Measurements from ENCODE around the gene KAZN. TPM values are rescaled to one million over a fixed set of nuclear protein-coding genes. Genes with fewer than 3 reads are reported as not detected.

The KAZN gene
- total RNA-seq, 2 donors from 2014 or later, result 0.46 to 0.58 TPM

DNA sequence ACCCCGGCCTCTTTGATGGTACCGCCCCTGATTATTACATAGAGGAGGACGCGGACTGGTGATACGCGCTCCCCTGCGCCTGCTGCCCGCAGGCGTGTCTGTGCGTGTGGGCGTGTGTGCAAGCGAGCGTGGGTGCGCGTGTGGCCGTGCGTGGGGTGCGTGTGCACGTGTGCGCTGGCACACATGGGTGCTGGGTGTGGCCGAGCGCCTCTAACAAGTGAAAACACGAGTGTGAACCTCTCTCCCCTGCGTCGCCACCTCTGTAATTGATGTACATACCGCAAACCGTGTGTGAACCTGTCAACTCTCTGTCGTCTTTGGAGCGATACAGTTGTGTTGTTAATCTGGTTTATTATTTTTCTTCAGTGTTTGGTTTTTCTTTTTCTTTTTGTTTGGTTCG is 467.3 kb downstream of the KAZN start:
- no peak overlapping the region for H3K4me3 Mint-ChIP-seq
- no peaks in the 10 kb centered on the region for H3K27me3 Mint-ChIP-seq (ENCODE audit: low read depth)
- no peaks in the 10 kb centered on the region for H3K36me3 Mint-ChIP-seq (ENCODE audit: insufficient read depth in 2 of 2)

DNA sequence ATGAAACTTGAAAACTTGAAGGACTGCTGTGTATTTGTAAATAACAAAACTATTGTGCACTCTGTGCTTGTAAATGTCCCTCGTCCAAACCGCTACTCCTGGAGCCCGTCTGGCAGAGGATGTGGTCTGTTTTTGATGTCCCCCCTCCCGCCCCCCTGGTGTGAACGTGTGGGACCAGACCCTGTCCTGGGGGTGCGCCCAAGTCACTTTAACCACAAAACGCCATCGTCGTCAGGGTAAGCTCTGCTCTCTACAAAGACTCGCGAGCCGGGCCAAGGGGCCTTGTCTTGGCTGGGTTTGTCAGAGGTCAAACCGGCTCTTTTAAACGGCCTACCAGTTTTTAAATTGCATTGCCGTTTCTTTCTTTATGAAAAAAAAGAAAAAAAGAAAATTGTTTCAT is 467.7 kb downstream of the KAZN start:
- H3K27me3 Mint-ChIP-seq (ENCODE audit: low read depth), result no peaks in the 10 kb centered on the region
- H3K27ac Mint-ChIP-seq, result no peak overlapping the region
- H3K9me3 Mint-ChIP-seq, result peaks cover 0 to 2% of the 10 kb centered on the region in 2 donors
- H3K4me1 Mint-ChIP-seq (ENCODE audit: low read depth), result no peaks in the 10 kb centered on the region
- ATAC-seq (replicated peaks in 1 of 2), result no peak
- DNase-seq, result no peak
- H3K4me3 Mint-ChIP-seq, result no peak overlapping the region
- no peaks in the 10 kb centered on the region for H3K36me3 Mint-ChIP-seq (ENCODE audit: insufficient read depth in 2 of 2)

More for the DNA sequence above, 467.3 kb downstream of the KAZN start:
- no peak for ATAC-seq (replicated peaks in 1 of 2)
- Mint-ChIP-seq H3K4me1 (ENCODE audit: low read depth) (no peaks in the 10 kb centered on the region), H3K9me3 (peaks cover 0 to 2% of the 10 kb centered on the region in 2 donors), H3K27ac (no peak overlapping the region)
- DNase-seq, result no peak

DNA sequence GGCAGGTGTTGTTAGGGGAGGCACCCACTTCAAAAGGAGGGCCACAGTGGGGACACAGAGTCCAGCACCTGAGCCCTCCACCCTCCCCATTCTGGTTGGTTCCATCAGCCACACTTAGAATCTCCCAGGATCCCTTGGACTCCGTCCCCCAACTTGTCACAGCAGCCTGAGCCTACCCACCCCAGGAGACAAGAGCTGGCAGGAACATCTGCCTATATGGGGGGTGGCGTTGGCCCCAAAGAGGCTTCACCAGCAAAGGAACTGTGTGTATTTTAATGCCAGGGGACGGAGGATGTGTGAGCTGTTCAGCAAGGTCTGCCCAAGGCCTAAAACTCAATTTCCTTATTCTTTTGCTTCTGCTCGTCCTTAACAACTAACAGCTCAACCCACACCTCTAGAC is 468.7 kb downstream of the KAZN start:
- H3K27ac Mint-ChIP-seq, result no peak overlapping the region
- no peak overlapping the region for H3K4me3 Mint-ChIP-seq
- peaks cover 0 to 2% of the 10 kb centered on the region in 2 donors for H3K9me3 Mint-ChIP-seq
- no peak for DNase-seq
- no peaks in the 10 kb centered on the region for H3K4me1 Mint-ChIP-seq (ENCODE audit: low read depth)
- ATAC-seq (replicated peaks in 1 of 2), result no peak
- no peaks in the 10 kb centered on the region for H3K27me3 Mint-ChIP-seq (ENCODE audit: low read depth)
- H3K36me3 Mint-ChIP-seq (ENCODE audit: insufficient read depth in 2 of 2), result no peaks in the 10 kb centered on the region

DNA sequence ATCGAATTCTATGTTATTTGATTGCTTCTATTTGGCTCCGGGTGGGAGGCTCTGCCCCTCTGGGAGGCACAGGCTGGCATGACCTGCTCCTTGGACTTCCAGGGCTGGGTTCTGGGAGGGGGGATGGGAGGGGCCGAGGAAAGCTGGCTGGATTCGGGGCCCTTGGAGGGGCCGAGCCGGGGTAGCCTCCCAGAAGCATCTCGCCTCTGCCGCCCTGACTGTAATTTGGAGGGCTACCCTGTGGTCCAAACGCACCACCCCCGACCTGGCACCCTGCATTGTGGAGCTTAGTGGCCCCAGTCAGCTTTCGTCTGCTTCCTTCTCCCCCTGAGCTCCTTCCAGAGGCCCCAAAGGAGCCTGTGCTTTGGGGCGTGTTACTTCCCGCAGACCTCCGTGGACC is 469.7 kb downstream of the KAZN start:
- Mint-ChIP-seq H3K36me3 (ENCODE audit: insufficient read depth in 2 of 2) (no peaks in the 10 kb centered on the region), H3K27me3 (ENCODE audit: low read depth) (no peaks in the 10 kb centered on the region), H3K27ac (no peak overlapping the region), H3K4me3 (no peak overlapping the region), H3K4me1 (ENCODE audit: low read depth) (no peaks in the 10 kb centered on the region), H3K9me3 (no peaks in the 10 kb centered on the region)
- no peak for DNase-seq
- no peak for ATAC-seq (replicated peaks in 1 of 2)

DNA sequence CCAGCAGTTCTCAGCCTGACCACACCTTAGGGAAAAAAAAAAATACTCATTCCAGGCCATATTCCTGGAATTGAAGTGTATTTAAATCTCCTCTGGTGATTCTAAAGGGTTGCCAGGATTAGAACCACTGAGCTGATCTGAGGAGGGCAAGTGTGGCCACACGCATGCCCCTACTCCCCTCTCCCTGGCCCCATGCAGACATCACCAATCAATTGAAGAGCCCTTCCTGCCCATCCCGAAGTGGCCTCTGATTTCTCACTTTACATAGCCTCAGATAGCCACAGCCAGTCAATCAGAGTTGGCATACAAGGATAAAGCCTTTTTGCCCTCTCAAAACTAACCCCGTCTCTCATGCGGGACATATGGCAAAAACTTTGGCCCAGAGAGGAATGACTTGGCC is 470.5 kb downstream of the KAZN start:
- Mint-ChIP-seq H3K4me1 (ENCODE audit: low read depth) (no peaks in the 10 kb centered on the region), H3K27ac (no peak overlapping the region), H3K4me3 (no peak overlapping the region), H3K27me3 (ENCODE audit: low read depth) (no peaks in the 10 kb centered on the region), H3K9me3 (no peaks in the 10 kb centered on the region), H3K36me3 (ENCODE audit: insufficient read depth in 2 of 2) (no peaks in the 10 kb centered on the region)
- ATAC-seq (replicated peaks in 1 of 2) (no peak), DNase-seq (no peak)

DNA sequence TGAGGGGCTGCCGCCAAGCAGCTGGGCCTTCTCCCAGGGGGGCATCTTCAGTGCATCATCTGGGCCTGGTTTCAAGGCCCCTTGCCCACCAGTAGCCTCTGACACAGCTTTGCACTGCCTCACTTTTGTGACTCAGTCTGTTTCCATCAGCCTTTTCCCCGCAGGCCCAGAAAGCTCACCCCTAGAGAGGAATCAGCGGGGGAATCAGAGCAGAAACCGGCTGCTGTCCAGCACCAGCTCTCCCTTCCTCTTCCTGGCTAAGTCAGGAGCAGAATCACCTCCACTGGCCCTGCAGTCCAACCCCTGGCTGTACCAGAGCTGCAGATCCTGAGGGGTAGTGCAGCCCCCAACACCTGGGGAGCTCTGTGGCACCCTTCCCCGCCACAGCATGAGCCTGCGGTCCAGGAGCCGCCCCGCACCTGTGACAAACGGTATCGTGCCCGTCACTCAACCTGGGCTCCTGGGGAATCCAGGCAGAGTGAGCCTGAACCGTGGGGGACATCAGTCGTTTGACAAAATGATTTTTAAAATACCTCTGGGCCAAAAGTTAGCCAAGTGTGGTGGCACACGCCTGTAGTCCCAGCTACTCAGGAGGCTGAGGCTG is 471.8 kb downstream of the KAZN start:
- Mint-ChIP-seq H3K36me3 (ENCODE audit: insufficient read depth in 2 of 2) (no peaks in the 10 kb centered on the region), H3K9me3 (no peaks in the 10 kb centered on the region), H3K27me3 (ENCODE audit: low read depth) (no peaks in the 10 kb centered on the region), H3K4me3 (no peak overlapping the region), H3K27ac (no peak overlapping the region), H3K4me1 (ENCODE audit: low read depth) (no peaks in the 10 kb centered on the region)
- DNase-seq, result no peak
- ATAC-seq (replicated peaks in 1 of 2), result no peak

DNA sequence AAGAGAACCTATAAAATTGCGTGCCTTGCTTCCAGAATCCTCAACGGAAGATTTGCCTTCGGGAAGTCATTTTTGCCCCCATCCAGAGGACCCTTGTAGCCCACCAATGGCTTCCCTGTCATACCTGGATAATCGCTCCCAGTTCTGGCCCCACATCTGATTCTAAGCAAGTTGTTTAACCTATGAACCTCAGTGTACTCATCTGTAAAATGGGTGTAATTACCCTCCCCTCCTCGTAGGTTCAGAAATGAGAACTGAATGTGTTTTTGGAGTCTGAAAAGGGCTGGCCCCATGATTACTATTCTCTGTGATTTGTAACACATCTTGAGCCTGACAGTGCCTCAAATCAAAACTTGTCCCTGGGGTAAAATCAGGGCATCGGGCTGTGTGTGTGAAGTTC is 473.5 kb downstream of the KAZN start:
- H3K27me3 Mint-ChIP-seq (ENCODE audit: low read depth), result no peaks in the 10 kb centered on the region
- H3K9me3 Mint-ChIP-seq, result no peaks in the 10 kb centered on the region
- ATAC-seq (replicated peaks in 1 of 2) (no peak), DNase-seq (no peak)
- H3K4me3 Mint-ChIP-seq, result no peak overlapping the region
- no peaks in the 10 kb centered on the region for H3K4me1 Mint-ChIP-seq (ENCODE audit: low read depth)
- H3K27ac Mint-ChIP-seq, result no peak overlapping the region
- H3K36me3 Mint-ChIP-seq (ENCODE audit: insufficient read depth in 2 of 2), result no peaks in the 10 kb centered on the region

DNA sequence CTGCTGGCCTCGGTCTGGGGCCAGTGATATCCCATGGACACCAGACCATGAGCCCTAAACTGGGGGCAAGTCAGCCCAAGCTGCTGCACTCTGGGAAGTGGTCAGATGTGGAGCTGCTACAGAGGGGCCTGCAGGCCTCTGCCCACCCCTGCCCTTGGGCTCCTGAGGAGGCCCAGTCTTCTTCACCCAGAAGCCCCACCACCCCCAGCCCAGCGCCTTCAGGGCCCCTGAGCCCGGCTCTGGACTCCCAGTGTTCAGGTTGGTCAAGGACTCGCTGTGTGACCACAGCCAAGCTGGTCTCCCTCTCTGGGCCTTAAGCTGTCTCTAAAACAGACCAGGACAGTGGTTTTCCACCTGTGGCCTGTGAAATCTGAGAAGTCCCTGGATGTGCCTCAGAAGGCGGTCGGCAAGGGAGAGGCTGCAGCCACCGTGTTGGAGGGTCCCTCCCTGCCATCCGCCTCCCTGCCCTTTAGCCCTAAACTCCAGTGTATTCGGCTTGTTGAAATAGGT is 475.4 kb downstream of the KAZN start:
- H3K36me3 Mint-ChIP-seq (ENCODE audit: insufficient read depth in 2 of 2), result no peaks in the 10 kb centered on the region
- no peak overlapping the region for H3K4me3 Mint-ChIP-seq
- H3K9me3 Mint-ChIP-seq, result no peaks in the 10 kb centered on the region
- DNase-seq (no peak), ATAC-seq (replicated peaks in 1 of 2) (no peak)
- no peaks in the 10 kb centered on the region for H3K27me3 Mint-ChIP-seq (ENCODE audit: low read depth)
- H3K27ac Mint-ChIP-seq, result no peak overlapping the region
- H3K4me1 Mint-ChIP-seq (ENCODE audit: low read depth), result no peaks in the 10 kb centered on the region

DNA sequence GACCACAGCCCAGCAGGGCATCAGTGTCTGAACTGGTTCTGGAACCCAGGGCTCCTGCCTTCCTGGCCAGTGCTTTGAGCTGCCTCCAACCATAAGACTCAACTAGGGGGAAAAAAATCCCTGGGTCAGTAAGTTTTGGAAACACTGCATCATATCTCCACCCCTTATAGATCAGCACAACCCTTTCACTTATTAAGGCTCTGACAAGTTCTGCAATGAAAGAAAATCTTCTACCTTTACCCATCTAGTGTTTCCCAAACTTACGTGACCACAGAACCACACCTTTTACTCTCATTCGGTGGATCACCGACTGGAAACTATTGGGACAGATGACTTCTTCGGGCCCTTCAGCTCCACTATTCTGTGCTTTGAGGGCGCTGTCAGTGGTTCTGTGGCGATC is 476.7 kb downstream of the KAZN start:
- H3K9me3 Mint-ChIP-seq, result no peaks in the 10 kb centered on the region
- ATAC-seq (replicated peaks in 1 of 2) (no peak), DNase-seq (no peak)
- no peaks in the 10 kb centered on the region for H3K36me3 Mint-ChIP-seq (ENCODE audit: insufficient read depth in 2 of 2)
- H3K27ac Mint-ChIP-seq, result no peak overlapping the region
- no peaks in the 10 kb centered on the region for H3K4me1 Mint-ChIP-seq (ENCODE audit: low read depth)
- no peaks in the 10 kb centered on the region for H3K27me3 Mint-ChIP-seq (ENCODE audit: low read depth)
- H3K4me3 Mint-ChIP-seq, result no peak overlapping the region

DNA sequence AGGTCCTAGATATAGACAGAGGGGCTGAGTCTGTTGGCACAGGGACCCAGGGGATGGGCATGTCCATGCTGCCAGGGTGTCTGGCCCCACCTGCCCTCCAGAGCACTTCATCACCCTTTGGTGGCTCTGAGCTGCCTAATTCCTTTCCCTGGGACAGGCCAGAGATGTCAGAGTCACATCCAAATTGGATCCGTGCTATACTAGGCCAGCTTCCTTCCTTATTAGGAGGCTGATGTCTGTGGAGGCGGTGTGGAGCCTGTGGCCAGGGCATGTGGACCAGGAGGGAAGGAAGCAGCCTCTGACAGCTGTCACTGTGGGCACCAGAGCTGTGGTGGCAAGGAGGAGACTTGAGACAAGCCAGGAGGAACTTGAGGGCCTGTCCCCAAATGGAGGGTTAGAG is 477.3 kb downstream of the KAZN start:
- Mint-ChIP-seq H3K9me3 (no peaks in the 10 kb centered on the region), H3K27me3 (ENCODE audit: low read depth) (no peaks in the 10 kb centered on the region), H3K4me3 (no peak overlapping the region), H3K36me3 (ENCODE audit: insufficient read depth in 2 of 2) (no peaks in the 10 kb centered on the region), H3K27ac (no peak overlapping the region), H3K4me1 (ENCODE audit: low read depth) (no peaks in the 10 kb centered on the region)
- ATAC-seq (replicated peaks in 1 of 2), result no peak
- no peak for DNase-seq

DNA sequence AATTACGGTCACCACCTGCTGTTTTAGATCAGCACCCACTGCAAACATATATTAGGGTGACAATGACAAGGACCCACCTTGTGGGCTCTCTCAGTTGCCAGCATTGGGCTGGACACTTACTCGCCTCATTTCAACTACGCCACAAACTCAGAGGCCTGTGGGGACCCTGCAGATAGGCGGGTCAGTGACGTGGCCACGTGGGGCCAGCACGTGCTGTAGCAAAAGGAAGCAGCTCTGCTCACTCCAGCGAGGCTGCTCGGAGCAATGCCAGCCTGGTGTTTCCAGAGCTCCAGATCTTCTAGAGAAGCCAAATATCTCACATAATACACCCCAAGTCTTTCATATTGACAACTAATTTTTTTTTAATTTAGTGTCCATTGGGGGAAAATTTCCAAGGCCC is 478.3 kb downstream of the KAZN start:
- DNase-seq (no peak), ATAC-seq (replicated peaks in 1 of 2) (no peak)
- Mint-ChIP-seq H3K27ac (no peak overlapping the region), H3K27me3 (ENCODE audit: low read depth) (no peaks in the 10 kb centered on the region), H3K9me3 (no peaks in the 10 kb centered on the region), H3K4me1 (ENCODE audit: low read depth) (no peaks in the 10 kb centered on the region), H3K4me3 (no peak overlapping the region), H3K36me3 (ENCODE audit: insufficient read depth in 2 of 2) (no peaks in the 10 kb centered on the region)

DNA sequence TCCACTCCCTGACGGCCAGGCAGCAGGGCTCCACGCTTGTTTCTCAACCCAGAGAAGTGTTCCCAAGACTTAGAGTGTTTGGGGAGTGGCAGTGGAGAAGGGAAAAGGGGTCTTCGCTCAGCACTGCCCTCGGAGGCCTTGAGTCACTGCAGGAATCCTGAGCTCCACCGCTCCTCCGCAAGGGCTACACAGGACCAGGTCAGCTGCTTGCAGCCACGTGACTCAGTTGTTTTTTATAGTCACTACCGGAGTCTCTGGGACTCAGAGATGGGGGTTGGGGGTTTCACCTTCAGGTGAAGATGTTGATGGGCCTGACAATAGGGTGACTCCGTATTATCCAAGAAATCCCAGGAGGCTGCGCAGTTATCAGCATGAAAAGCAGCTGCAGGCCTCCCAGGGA is 478.9 kb downstream of the KAZN start:
- no peaks in the 10 kb centered on the region for H3K36me3 Mint-ChIP-seq (ENCODE audit: insufficient read depth in 2 of 2)
- H3K9me3 Mint-ChIP-seq, result no peaks in the 10 kb centered on the region
- no peaks in the 10 kb centered on the region for H3K27me3 Mint-ChIP-seq (ENCODE audit: low read depth)
- ATAC-seq (replicated peaks in 1 of 2) (no peak), DNase-seq (no peak)
- no peaks in the 10 kb centered on the region for H3K4me1 Mint-ChIP-seq (ENCODE audit: low read depth)
- H3K27ac Mint-ChIP-seq, result no peak overlapping the region
- no peak overlapping the region for H3K4me3 Mint-ChIP-seq

DNA sequence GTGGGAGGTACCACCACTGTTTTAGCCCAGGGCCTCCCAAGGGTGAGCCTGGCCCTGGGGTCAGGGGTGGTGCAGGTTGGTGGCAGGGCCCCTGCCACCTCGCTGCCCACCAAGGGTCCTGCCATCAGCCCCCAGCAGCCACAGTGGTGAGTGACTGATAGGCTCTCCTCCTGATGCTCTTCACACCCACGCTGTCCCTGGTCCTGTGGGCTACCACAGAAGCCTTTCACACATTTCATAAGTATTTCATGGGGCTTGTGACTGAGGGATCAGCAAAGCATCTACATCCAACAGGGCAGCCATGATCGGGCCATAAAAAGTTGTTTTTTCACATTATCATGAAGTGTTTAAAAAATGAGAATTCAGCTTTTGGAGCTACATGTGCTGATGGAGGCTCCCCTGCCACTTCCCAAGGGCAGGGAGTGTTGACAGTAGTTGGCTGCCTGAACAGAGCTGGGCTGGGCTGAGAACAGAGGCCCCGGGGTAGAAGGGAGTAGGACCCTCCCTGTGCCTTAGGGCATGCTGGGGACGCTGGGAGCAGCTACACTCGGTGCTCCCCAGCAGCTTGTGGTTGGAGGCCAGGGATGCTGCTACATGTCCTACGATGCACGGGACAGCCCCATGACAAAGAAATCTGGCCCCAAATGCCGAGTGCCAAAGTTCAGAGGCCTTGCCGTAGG is 482.0 kb downstream of the KAZN start:
- H3K36me3 Mint-ChIP-seq (ENCODE audit: insufficient read depth in 2 of 2), result no peaks in the 10 kb centered on the region
- no peaks in the 10 kb centered on the region for H3K4me1 Mint-ChIP-seq (ENCODE audit: low read depth)
- H3K9me3 Mint-ChIP-seq, result no peaks in the 10 kb centered on the region
- DNase-seq (no peak), ATAC-seq (replicated peaks in 1 of 2) (no peak)
- no peak overlapping the region for H3K27ac Mint-ChIP-seq
- H3K27me3 Mint-ChIP-seq (ENCODE audit: low read depth), result no peaks in the 10 kb centered on the region
- H3K4me3 Mint-ChIP-seq, result no peak overlapping the region

DNA sequence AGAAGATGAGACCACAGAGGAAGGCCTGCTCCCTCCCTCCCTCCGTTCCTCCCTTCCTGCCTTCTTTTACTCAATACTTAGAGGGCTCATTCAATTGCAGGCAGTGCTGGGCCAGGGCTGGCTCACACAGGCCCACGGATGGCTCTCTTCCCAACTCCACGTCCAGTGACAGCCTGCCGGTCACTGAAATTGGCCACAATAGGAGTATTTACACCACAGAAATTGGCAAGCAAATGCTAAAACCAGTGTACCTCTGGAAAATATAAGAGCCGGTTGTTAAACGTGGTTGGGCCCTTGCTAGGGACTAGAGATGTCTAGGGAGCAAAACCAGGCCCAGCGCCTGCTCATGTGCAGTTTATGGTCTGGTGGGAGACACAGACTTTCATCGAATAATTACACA is 482.6 kb downstream of the KAZN start:
- Mint-ChIP-seq H3K4me1 (ENCODE audit: low read depth) (no peaks in the 10 kb centered on the region), H3K27ac (no peak overlapping the region), H3K4me3 (no peak overlapping the region), H3K36me3 (ENCODE audit: insufficient read depth in 2 of 2) (no peaks in the 10 kb centered on the region), H3K9me3 (no peaks in the 10 kb centered on the region), H3K27me3 (ENCODE audit: low read depth) (no peaks in the 10 kb centered on the region)
- DNase-seq, result no peak
- no peak for ATAC-seq (replicated peaks in 1 of 2)

Measured in activated T-cell treated with anti-CD3 and anti-CD28 coated beads, Interleukin-2, amount 50 U/mL, for 72 hours (primary cell).